Endometrial microvascular endothelial cells (primary cell): ENCODE data around the gene TAS2R14. TPM values are rescaled to one million over a fixed set of nuclear protein-coding genes. Genes with fewer than 3 reads are reported as not detected.

ENCODE experiments used
- in situ Hi-C: cut with HindIII; loops from 2 replicates; pipeline ENCODE4 v1.10.0; 2017; ENCODE audit warnings: low sequenced_read_pairs, low pct_unique_long_range_greater_than_20kb; ENCODE audit errors: inconsistent ontology term
- total RNA-seq: library from RNA; depleted of rRNA; stranded (reverse); fragments of >200 nt; gene quantifications from one replicate; pipeline ENCODE4 v1.2.3, GENCODE V29; 2015; ENCODE audit errors: inconsistent ontology term

The TAS2R14 gene
- 0.09 TPM for total RNA-seq

GRCh38 chr12:10939163-10939562 is at the start of gene TAS2R14:
TSS of gene TAS2R14 (minus strand) at chr12:10939263. CDS start at chr12:10939207, 56 bp downstream.
- in situ Hi-C loops = no loop called here

GRCh38 chr12:10986812-10987211 is 47.7 kb upstream of the TAS2R14 start, which contains the start of gene TAS2R50:
TSS of gene TAS2R50 (minus strand) at chr12:10986912. CDS start at chr12:10986860, 52 bp downstream.
- in situ Hi-C loops = no loop called here

GRCh38 chr12:10982244-10982643 is 43.2 kb upstream of the TAS2R14 start:
- in situ Hi-C loops = no loop called here

GRCh38 chr12:10974965-10975364 is 35.9 kb upstream of the TAS2R14 start:
- in situ Hi-C loops = no loop called here

- in situ Hi-C loops = no loop called here
Observed at GRCh38 chr12:10968765-10969456, 29.8 kb upstream of the TAS2R14 start.

GRCh38 chr12:10967409-10967808 is 28.3 kb upstream of the TAS2R14 start:
- in situ Hi-C loops = no loop called here

GRCh38 chr12:10966314-10966713 is 27.3 kb upstream of the TAS2R14 start:
- in situ Hi-C loops = no loop called here

- in situ Hi-C loops = no loop called here
Observed at GRCh38 chr12:10965476-10965875, 26.4 kb upstream of the TAS2R14 start.

- in situ Hi-C loops = no loop called here
Observed at GRCh38 chr12:10960211-10960610, 21.1 kb upstream of the TAS2R14 start.

- in situ Hi-C loops = no loop called here
Observed at GRCh38 chr12:10959804-10960203, 20.7 kb upstream of the TAS2R14 start.

- in situ Hi-C loops = no loop called here
Observed at GRCh38 chr12:10957741-10958140, 18.7 kb upstream of the TAS2R14 start.

GRCh38 chr12:10956085-10956484 is 17.0 kb upstream of the TAS2R14 start:
- in situ Hi-C loops = no loop called here

- in situ Hi-C loops = no loop called here
Observed at GRCh38 chr12:10952645-10953044, 13.6 kb upstream of the TAS2R14 start.

GRCh38 chr12:10943167-10943566 is 4.1 kb upstream of the TAS2R14 start:
- in situ Hi-C loops = no loop called here

- in situ Hi-C loops = no loop called here
Observed at GRCh38 chr12:10941916-10942607, 3.0 kb upstream of the TAS2R14 start.

GRCh38 chr12:10941369-10941768 is 2.3 kb upstream of the TAS2R14 start:
- in situ Hi-C loops = no loop called here

- in situ Hi-C loops = no loop called here
Observed at GRCh38 chr12:10940389-10940788, 1.3 kb upstream of the TAS2R14 start.

GRCh38 chr12:10936506-10936905 is 2.6 kb downstream of the TAS2R14 start:
- in situ Hi-C loops = no loop called here

- in situ Hi-C loops = no loop called here
Observed at GRCh38 chr12:10928746-10929286, 10.2 kb downstream of the TAS2R14 start, which contains the start of gene PRH2. TSS of gene PRH2 (plus strand) at chr12:10929236. CDS start at chr12:10929274, 38 bp downstream.

- in situ Hi-C loops = no loop called here
Observed at GRCh38 chr12:10926269-10926668, 12.8 kb downstream of the TAS2R14 start.
